HG02973 (cell line): ENCODE data around the gene GOLGA8K.
"Not testable (repeated sequence)": the region's sequence is repeated elsewhere in the genome, so short reads cannot be mapped to it uniquely, and the experiment has no call there.

ENCODE experiments used
- ATAC-seq: cut with Tn5 transposase; IDR thresholded peaks from one replicate; pipeline ENCODE4 v1.9.1; 2021; ENCODE audit warnings: moderate library complexity; ENCODE audit not compliant: unreplicated experiment

Gene GOLGA8K

DNA sequence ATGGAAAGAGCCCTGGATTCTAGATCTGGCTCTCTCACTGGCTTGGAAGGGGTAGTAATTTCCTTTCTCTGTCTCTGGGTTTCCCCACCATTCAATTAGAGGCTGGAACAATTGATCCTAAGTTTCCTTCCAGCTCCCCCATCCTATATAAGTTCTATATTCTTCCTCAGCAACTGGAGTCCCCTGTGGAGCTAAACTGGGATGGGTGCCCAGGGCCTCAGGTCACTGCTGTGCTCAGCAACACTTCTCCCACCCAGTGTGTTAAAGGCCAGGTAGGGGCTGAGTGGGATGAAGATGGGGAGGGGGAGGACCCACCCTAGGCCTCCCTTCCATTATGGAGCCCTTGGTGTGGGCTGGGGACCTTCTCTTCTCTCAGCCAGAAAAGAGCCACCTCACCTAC is 46.2 kb downstream of the GOLGA8K start:
- not testable (repeated sequence) for ATAC-seq

GRCh38 chr15:32352748-32353147 is 50.3 kb downstream of the GOLGA8K start:
- ATAC-seq, result not testable (repeated sequence)

DNA sequence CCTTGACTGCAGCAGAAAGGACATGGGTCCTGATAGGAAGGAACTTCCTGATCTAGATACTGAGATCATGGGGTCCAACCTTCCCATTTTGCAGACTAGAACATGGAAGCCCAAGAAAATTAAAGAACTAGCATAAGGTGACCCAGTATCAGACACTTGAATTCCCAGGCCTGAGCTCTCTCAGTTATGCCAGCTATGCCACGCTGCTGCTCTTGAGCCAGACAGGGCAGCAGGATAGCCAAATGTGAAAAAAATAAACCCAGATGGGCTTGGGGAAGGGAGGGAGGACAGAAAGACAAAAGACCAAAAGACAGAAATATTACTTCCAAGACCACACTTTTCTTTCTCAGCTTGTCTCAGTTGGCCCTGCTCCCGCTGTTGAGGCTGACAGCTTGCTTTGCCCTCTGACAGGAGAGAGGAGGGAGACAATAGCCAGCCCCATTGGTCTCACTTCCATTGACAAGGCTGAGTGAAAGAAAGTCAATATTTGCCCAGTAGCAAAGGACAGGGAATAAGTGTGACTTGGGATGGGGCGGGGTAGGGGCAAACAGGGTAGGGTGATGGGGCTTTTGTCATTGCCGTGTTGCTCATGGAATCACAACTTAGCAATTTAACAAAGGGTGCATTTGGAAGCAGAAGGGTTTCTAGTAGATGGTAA is 52.4 kb downstream of the GOLGA8K start:
- ATAC-seq, result not testable (repeated sequence)

- not testable (repeated sequence) for ATAC-seq
Observed at GRCh38 chr15:32347037-32347436, 56.1 kb downstream of the GOLGA8K start.

- not testable (repeated sequence) for ATAC-seq
Observed at GRCh38 chr15:32345978-32346547, 57.0 kb downstream of the GOLGA8K start.

GRCh38 chr15:32343921-32344320 is 59.2 kb downstream of the GOLGA8K start:
- ATAC-seq, result not testable (repeated sequence)
